ENCODE results near the gene ABCC9. TPM values are rescaled to one million over a fixed set of nuclear protein-coding genes. Genes with fewer than 3 reads are reported as not detected.

Gene ABCC9
- total RNA-seq, 1 donor from 2014 or later = 45.6 TPM

DNA sequence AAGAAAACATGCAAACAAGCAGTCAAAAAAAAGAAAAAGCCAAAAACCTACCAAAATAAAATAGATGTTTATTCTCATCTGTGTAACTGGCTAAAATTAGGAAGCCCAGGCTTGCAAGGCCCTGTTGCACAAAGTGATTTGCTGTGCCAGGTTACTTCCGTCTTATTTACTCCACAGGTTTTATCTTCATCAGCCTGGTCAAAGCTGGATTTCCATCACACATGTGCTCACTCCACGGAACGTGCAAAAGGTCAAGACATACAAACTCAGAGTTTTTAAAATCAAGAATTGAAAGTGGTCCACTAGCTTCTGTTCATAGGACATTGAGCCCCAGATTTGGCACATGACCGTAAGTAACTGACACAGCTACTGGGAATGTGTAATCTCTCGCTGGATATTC lies 181.5 kb downstream of the ABCC9 start:
- intact Hi-C loops (cut with DNase I) = no loop called here
- DNase-seq (ENCODE audit: low spot score) (no peak), ATAC-seq (no peak)

DNA sequence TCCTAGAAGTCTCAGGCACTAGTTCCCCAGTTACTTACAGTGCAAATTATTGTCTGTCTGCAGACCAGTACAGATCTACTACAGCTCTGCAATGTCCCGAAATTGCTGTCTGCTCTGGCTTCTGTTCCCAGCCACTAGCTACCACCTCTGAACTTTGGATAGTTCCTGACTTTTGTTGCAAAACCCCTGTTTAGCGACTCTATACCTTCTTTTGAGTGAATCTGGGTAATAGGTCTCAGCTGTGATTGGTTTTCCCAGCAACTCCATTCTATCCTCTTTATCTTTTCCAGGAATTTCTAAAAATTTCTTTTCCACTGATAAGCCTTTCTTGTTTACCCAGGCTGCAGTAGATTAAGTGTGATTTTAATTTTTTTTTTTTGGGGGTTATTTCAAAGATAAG lies 183.5 kb downstream of the ABCC9 start:
- ATAC-seq = no peak
- intact Hi-C loops (cut with DNase I) = no loop called here
- DNase-seq (ENCODE audit: low spot score) = no peak

DNA sequence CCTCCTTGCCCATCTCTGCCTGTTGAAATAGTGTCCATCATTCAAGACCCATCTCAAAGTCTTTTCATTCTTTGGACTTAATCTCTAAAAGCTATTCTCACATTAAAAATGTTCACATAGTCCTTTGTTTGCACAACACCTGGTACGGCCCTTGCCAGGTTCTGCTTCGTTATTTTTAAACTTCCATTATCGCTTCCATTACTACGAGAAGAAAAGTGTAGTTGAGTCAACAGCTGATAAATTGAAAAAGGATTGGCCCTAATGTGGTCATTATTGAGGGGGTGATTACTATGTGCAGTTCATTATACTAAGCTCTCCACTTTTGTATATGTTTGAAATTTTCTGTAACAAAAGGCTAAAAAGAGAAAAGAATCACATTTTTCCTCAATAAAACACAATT lies 184.5 kb downstream of the ABCC9 start:
- intact Hi-C loops (cut with DNase I) = no loop called here
- ATAC-seq = no peak
- no peak for DNase-seq (ENCODE audit: low spot score)

DNA sequence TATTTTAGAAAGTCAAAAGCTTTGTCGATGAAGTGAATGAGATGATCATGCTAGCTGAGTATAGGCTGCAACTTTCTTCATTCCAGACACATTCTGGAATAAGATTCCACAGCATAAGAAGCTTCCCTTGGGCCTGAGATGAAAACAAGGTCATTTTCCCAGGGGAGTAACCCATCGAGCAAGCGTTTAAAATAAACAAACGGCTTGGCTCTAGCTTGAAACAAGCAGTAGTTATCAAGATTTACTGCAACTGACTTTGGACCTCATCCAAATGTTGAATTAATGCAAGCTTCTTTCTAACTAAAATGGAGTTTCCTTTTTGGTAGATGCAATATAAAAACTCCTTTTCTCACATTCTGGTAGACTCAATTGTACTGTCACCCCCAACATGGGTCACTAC lies 189.7 kb downstream of the ABCC9 start:
- DNase-seq (ENCODE audit: low spot score) (no peak), ATAC-seq (no peak)
- intact Hi-C loops (cut with DNase I) = no loop called here

Other genes starting within 250 kb of the ABCC9 start
- 10.8 TPM for gene KCNJ8, start 166.7 kb downstream of the ABCC9 start, total RNA-seq
- 31.3 TPM for gene CMAS, start 104.8 kb upstream of the ABCC9 start, total RNA-seq

Measured in sciatic nerve (tissue), 2 donors.